Erythroblast (primary cell): ENCODE measurements around the gene INTS15.

ENCODE experiments used
- GATA1 ChIP-seq: IDR thresholded peaks from 2 replicates; pipeline ENCODE4 v1.6.1; 2011; ENCODE audit warnings: low read depth, mild to moderate bottlenecking, control low read depth, low read length, moderate library complexity
- POLR2A ChIP-seq: IDR thresholded peaks from 2 replicates; pipeline ENCODE4 v1.6.1; 2011; ENCODE audit warnings: mild to moderate bottlenecking, low read length

DNA sequence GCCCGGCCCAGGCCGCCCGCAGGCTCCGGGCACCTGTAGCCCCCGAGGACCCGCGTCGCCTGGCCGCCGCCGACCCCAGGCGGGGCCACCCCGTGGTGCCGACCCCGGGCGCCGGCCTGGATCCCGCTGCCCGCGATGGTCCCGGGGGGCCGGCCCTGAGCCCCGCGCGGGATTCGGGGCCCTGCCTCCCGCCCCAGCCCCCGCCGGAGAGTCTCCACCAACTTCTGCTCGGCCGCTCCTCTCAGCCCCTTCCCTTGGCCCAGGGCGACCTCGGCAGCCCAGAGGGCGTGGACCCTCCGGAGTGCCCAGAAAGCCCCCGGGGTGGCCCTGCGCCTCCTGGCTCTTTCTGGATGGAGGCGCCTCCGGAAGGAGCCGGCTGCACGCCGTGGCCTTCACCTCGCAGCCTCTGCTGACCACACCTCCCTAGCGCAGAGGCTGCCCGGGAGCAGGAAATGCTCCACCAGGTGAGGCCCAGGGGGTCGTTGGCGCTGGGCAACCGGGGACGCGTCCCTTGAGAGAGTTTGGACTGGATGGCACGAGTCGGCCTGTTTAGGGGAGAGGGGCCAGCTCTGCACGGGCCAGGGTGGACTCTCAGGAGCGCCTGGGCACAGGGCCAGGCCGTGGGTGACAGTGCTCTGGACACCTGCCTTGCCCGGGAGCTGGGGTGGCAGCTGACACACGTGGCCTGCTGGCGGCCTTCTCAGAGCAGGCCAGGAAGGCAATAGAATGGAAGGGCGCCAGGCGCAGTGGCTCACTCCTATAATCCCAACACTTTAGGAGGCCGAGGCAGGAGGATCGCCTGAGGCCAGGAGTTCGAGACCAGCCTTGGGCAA, 26.1 kb downstream of the INTS15 start:
- no peak for TF ChIP-seq POLR2A
- no peak for TF ChIP-seq GATA1
